IPS-15b (cell line): ENCODE data around the gene GSG1L.

Experiments used
- H3K27me3 ChIP-seq: one replicate; pipeline ENCODE4 v1.6.1; 2013; ENCODE audit warnings: low read length; ENCODE audit not compliant: control insufficient read depth, insufficient read depth
- H3K36me3 ChIP-seq: one replicate; pipeline ENCODE4 v1.6.1; 2013; ENCODE audit warnings: low read length; ENCODE audit not compliant: control insufficient read depth, insufficient read depth
- H3K4me1 ChIP-seq: one replicate; pipeline ENCODE4 v1.6.1; 2013; ENCODE audit warnings: mild to moderate bottlenecking, low read length; ENCODE audit not compliant: control insufficient read depth, insufficient read depth
- H3K4me3 ChIP-seq: one replicate; pipeline ENCODE4 v1.5.1; 2013; ENCODE audit warnings: low read depth, low read length
- H3K9ac ChIP-seq: one replicate; pipeline ENCODE4 v1.6.1; 2013; ENCODE audit warnings: low read depth, mild to moderate bottlenecking, low read length
- H3K9me3 ChIP-seq: one replicate; pipeline ENCODE4 v1.6.1; 2013; ENCODE audit warnings: mild to moderate bottlenecking, low read length; ENCODE audit not compliant: control insufficient read depth, insufficient read depth

The GSG1L gene

DNA sequence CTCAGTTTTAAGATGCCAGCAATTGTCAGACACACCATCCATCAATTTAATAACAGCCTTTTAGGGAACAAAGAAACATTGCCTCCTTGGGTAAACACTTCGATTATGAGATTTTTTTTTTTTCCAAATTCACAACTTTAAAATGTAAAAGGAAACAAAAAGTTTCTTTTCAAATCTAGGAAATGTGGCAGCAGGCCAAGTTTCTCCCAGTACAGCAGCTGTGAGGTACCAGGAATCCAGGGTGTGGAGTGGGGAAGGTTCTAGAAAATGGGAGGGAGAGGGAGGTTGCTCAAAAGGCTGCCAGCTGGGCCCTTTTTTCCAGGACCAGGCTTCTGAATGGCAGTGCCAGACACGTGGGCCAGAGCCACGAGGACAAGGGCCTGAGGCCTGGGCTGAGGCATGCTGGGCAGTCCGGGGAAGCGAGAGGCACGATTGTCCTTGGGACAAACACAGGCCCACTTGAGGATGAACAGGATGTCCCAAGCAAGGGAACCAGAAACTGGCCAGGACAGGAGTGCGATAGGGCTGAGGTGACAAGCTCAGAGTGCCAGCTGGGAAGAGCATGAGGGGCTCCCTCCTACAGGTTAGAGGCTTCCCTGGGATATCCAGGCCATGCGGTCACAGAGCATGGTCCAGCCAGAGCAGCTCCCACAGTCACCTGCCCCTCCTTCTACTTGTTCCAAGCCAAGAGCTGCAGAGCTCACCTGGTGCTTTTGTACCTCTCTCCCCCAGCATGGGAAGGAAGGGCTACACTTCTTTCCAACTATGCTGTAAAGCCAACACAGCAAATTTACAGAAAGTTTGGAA lies 298.4 kb downstream of the GSG1L start:
- Histone ChIP-seq H3K4me1 (no peaks in the 10 kb centered on the region), H3K9ac (no peak overlapping the region), H3K4me3 (no peak overlapping the region), H3K36me3 (no peaks in the 10 kb centered on the region), H3K9me3 (no peaks in the 10 kb centered on the region), H3K27me3 (no peaks in the 10 kb centered on the region)

DNA sequence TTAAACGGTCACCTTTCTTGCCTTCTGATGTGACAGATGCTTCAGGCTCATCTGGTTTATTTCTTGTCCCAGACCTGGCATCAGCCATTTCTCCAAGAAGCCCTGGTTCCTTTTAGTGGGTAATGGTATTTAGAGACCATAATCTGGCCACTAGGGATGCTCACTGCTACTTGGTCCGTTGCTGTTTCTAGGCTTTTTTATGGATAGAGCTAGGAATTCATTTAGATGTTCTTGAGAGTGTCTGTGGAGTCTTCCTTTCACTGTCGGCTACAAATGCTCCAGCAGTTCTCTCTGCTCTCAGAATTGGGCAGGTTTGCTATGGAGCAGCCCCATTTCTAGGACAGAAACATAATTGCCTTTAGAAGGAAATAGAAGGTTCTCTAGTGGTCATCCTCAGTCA lies 299.1 kb downstream of the GSG1L start:
- Histone ChIP-seq H3K27me3 (no peaks in the 10 kb centered on the region), H3K4me3 (no peak overlapping the region), H3K9me3 (no peaks in the 10 kb centered on the region), H3K36me3 (no peaks in the 10 kb centered on the region), H3K4me1 (no peaks in the 10 kb centered on the region), H3K9ac (no peak overlapping the region)

DNA sequence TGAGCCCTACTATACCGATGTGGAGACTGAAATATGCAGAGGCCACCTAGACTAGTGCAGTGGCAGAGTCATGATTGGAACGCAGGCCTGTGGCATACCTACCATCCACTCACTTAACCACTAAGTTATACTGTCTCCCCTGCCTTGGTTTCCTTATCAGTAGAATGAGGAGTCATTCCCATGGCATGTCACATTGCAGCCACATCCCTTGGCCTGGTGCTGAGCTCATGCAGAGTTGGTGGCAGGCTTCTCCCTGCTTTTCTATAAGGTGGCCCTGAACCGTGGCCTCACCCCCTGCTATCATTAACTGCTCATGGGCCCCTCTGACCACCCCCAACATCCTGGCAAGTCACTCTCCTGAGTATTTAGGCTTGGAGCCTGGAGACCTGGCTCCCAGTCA lies 301.1 kb downstream of the GSG1L start:
- no peaks in the 10 kb centered on the region for H3K27me3 ChIP-seq
- no peaks in the 10 kb centered on the region for H3K9me3 ChIP-seq
- H3K36me3 ChIP-seq: no peaks in the 10 kb centered on the region
- no peaks in the 10 kb centered on the region for H3K4me1 ChIP-seq
- H3K9ac ChIP-seq: no peak overlapping the region
- no peak overlapping the region for H3K4me3 ChIP-seq

DNA sequence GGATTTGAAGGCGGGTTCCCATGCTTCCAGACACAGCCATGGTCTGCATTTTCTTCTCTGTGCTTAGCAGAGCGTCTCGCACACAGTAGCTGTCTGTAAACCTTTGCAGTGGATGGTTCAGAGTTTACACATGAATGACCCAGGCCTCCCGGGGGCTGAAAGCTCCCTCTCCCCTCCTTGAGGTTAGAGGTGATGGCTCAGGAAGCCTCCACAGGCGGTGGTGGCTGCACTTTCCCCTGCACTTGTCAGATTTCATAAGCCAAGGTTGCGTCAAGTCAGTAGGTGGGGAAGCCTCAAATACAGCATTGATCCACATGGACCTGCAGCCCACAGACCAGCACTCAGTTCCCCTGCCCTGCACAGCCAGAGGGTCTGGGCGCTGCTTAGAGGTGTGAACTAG lies 301.7 kb downstream of the GSG1L start:
- Histone ChIP-seq H3K27me3 (no peaks in the 10 kb centered on the region), H3K9ac (no peak overlapping the region), H3K4me3 (no peak overlapping the region), H3K4me1 (no peaks in the 10 kb centered on the region), H3K36me3 (no peaks in the 10 kb centered on the region), H3K9me3 (no peaks in the 10 kb centered on the region)

DNA sequence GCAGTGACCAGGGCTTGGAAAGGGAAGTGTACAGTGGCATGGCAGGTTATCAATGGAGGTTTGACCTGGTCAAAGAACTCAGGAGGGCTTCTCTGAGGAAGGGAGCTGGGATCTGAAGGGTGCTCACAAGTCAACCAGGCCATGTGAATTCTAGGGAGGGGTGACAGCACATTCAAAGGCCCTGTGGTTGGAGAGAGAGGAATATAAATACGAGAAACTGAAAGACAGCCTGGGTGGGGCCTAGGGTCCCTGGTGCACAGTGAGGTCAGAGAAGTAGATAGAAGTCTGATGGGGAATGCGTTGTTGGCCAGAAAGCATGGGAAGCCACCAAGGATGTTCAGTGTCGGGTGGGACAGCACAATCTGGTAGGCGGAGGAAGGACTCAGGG lies 302.7 kb downstream of the GSG1L start:
- no peaks in the 10 kb centered on the region for H3K27me3 ChIP-seq
- H3K4me3 ChIP-seq: no peak overlapping the region
- no peak overlapping the region for H3K9ac ChIP-seq
- H3K4me1 ChIP-seq: no peaks in the 10 kb centered on the region
- H3K9me3 ChIP-seq: no peaks in the 10 kb centered on the region
- no peaks in the 10 kb centered on the region for H3K36me3 ChIP-seq

DNA sequence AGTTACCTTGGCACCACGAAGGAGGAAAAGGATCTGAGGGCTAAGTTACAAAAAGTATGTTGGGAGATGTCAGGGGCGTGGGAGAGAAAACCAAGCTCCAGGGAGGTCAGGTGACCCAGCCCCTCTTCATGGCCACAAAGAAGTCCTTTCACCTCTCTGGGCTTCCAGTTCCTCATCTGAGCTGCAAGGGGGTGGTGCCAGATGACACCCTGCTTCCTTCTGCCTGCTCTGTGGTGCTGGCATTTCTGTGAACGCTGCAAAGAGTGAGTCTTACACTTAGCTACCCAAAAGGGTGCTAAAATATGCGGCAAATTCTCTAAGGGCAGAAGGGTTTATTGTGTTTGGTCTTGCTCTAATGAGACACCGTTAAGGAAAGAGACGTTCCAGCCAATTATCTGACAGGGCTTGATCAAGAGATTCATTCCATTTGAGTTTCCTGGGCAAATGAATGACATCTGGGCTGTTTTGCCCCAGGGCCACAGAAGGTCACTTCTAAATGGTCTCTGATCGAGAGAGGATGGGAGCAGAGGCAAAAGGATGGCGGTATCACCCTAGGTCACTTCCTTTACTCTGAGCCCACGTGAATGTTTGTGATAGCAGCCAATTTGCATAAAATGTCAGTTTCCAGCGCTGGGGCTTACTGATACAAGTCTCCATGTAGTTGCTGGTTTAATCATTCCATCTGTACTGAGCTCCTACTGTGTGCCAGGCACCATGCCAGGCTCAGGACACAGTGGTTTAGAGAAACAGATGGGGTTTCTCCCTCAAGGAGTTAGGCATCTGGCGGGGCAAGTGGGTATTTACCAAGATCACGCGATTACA lies 303.3 kb downstream of the GSG1L start:
- Histone ChIP-seq H3K4me1 (no peaks in the 10 kb centered on the region), H3K27me3 (no peaks in the 10 kb centered on the region), H3K9ac (no peak overlapping the region), H3K9me3 (no peaks in the 10 kb centered on the region), H3K4me3 (no peak overlapping the region), H3K36me3 (no peaks in the 10 kb centered on the region)

DNA sequence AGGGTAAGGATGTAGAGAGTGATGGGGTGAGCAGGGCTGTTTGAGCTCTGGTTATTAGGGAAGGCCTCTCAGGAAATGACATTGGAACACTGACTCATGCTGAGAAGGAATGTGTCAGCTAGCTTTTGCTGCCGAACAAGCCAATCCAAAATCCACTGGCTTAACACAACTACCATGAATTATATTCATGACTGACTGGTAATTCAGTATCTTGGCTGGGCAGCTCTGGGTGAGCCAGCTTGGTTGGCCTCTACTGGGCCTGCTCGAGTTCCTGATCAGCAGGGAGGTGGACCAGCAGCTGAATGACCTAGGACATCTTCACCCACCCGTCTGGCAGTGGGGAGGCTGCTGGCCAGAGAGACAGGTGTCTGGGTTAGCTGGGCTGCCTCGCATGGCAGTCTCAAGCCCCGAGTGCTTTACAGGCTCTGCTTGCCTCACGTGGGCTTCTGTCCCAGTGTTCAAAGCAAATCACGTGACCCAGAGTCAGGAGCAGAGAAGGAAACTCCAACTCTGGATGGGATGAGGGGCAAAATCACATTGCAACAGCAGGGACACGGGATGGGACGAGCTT lies 304.1 kb downstream of the GSG1L start:
- no peak overlapping the region for H3K4me3 ChIP-seq
- H3K9me3 ChIP-seq: no peaks in the 10 kb centered on the region
- peaks cover under 1% of the 10 kb centered on the region for H3K36me3 ChIP-seq
- no peak overlapping the region for H3K9ac ChIP-seq
- no peaks in the 10 kb centered on the region for H3K27me3 ChIP-seq
- no peaks in the 10 kb centered on the region for H3K4me1 ChIP-seq

DNA sequence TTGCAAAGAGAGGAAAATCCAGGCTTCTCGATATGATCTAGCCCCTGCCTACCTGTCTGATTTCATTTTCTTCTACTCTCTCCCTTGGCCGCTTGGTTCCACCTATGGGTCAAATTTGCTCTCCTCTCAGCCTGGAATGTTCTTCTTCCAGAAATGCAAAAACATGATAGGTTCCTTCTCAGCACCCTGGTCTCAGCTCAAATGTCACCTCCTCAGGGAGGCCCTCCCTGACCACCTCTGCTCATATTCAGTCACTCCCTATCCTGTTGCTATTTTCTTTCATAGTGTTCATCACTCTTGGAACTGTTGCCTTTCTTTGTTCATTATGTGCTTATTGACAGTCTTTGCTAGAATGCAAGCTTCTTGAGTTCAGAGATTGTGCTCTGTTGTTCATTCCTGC lies 305.0 kb downstream of the GSG1L start:
- no peak overlapping the region for H3K4me3 ChIP-seq
- no peaks in the 10 kb centered on the region for H3K4me1 ChIP-seq
- H3K9me3 ChIP-seq: no peaks in the 10 kb centered on the region
- H3K27me3 ChIP-seq: no peaks in the 10 kb centered on the region
- peaks cover 2% of the 10 kb centered on the region for H3K36me3 ChIP-seq
- H3K9ac ChIP-seq: no peak overlapping the region

DNA sequence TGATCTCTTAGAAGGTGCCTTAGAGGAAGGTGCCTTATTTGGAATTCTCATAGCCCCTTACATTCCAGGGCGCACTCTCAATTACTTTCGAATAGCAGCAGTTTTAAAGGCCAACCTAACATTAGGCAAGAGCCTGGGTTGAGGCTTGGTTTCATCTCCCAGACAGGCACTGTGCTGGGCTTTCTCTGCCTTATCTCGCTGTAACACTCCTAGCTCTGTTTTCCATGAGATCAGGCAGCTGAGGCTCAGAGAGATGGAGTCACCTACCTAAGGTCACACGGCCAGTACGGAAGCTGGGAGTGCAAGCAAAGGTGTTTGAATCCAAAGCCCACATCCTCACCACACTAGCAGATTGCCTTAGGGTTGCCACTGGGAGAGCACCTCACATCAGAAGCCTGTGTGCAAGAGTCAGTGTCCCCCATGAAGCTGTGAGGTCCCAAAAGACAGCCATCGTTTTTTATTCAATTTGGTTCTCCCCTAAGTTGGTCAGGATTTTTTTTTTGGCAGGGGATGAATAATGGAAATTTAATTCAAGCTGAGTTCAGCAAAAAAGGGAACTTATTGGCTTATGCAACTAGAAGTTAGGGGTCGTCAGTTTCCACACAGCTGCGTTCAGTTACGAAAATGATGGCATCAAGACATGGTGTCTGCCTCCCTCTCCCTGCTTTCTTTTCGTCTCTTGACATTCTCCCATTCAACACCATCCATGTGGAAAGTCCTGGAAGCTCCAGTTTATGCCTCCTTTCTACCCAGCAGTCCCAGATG lies 307.1 kb downstream of the GSG1L start:
- Histone ChIP-seq H3K36me3 (peaks cover 2% of the 10 kb centered on the region), H3K9ac (no peak overlapping the region), H3K27me3 (no peaks in the 10 kb centered on the region), H3K9me3 (no peaks in the 10 kb centered on the region), H3K4me1 (no peaks in the 10 kb centered on the region), H3K4me3 (no peak overlapping the region)

DNA sequence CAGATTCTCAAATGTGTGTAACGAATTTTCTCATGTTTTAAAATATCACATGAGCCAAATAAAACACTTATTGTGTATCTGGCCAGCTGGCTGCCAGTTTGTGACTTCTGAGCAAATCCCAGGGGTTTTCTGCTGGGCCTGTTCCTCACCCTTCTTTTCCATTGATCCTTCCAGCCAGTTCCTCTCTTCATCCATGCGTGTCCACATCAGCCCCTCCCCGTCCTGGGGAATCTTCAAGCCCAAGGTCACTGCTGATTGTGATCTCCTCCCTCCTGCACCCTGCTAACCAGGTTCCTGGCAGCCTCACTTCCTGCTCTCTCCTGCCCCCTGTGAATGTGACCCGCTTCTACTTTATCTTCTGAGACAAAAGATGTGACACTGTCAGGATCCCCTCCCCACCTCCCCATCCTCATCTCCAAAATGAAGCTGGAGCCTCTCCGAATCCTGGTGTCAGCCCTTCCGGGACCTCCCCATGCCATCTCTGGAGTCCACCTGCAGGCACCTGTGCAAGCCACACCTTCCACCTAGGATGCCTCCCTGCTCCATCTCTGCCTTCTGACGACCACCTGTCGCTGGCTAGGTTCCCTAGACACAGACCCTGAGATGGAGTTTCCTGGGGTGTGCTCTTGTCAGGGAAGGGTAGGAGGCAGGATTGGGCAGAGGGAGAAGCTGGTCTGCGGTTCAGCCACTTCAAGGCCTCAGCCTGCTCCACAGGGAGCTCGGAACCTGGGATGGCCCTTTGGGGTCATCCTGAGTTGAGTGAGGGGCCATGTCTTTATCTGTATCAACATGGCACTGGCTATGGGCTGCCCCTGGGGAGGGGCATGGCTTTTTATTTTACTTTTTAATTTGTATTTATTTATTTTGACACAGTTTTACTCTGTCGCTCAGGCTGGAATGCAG lies 308.5 kb downstream of the GSG1L start:
- H3K4me3 ChIP-seq: no peak overlapping the region
- H3K27me3 ChIP-seq: no peaks in the 10 kb centered on the region
- H3K4me1 ChIP-seq: no peaks in the 10 kb centered on the region
- peaks cover 2% of the 10 kb centered on the region for H3K36me3 ChIP-seq
- H3K9ac ChIP-seq: no peak overlapping the region
- no peaks in the 10 kb centered on the region for H3K9me3 ChIP-seq

DNA sequence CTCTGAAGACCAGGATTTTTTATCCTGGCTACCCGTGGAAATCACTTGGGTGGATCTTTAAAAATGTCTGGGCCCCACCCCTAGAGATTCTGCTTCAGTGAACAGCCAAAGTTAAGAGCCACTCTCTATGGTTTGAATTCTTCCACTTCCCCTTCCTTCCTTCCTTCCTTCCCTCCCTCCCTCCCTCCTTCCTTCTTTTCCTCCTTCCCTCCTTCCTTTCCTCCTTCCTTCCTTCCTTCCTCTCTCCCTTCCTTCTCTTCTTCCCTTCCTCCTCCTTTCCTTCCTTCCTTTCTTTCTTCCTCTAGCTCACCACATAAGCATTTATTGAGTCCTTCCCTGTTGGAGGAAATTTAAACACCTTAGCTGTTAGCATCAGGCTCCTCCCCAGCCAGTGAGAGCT lies 310.0 kb downstream of the GSG1L start:
- no peak overlapping the region for H3K9ac ChIP-seq
- H3K4me3 ChIP-seq: no peak overlapping the region
- peaks cover 2% of the 10 kb centered on the region for H3K4me1 ChIP-seq
- no peaks in the 10 kb centered on the region for H3K27me3 ChIP-seq
- peaks cover 2% of the 10 kb centered on the region for H3K36me3 ChIP-seq
- H3K9me3 ChIP-seq: no peaks in the 10 kb centered on the region
